Skeletal muscle satellite cell (primary cell): ENCODE data around the gene ADNP.
A peak's percentile ranks its signal among the peaks of the same experiment; 100 is the strongest.

Experiments
- H3K27me3 ChIP-seq: 2 replicates; pipeline ENCODE4 v1.7.0; 2013; ENCODE audit warnings: low read length; ENCODE audit not compliant: control insufficient read depth, insufficient read depth
- H3K36me3 ChIP-seq: 2 replicates; pipeline ENCODE4 v1.7.0; 2013; ENCODE audit warnings: mild to moderate bottlenecking, control low read depth, low read length; ENCODE audit not compliant: insufficient read depth
- H3K4me1 ChIP-seq: 2 replicates; pipeline ENCODE4 v1.7.0; 2013; ENCODE audit warnings: low read length; ENCODE audit not compliant: control insufficient read depth, insufficient read depth
- H3K4me2 ChIP-seq: 2 replicates; pipeline ENCODE4 v1.7.0; 2013; ENCODE audit warnings: mild to moderate bottlenecking, low read length
- H3K4me3 ChIP-seq: 2 replicates; pipeline ENCODE4 v1.7.0; 2013; ENCODE audit warnings: low read length
- H3K9ac ChIP-seq: 2 replicates; pipeline ENCODE4 v1.7.0; 2013; ENCODE audit warnings: mild to moderate bottlenecking, low read depth, low read length, moderate library complexity
- H3K9me3 ChIP-seq: replicated peaks from 2 replicates; pipeline ENCODE4 v1.7.0; 2013; ENCODE audit warnings: mild to moderate bottlenecking, control low read depth, low read length

Gene ADNP

DNA sequence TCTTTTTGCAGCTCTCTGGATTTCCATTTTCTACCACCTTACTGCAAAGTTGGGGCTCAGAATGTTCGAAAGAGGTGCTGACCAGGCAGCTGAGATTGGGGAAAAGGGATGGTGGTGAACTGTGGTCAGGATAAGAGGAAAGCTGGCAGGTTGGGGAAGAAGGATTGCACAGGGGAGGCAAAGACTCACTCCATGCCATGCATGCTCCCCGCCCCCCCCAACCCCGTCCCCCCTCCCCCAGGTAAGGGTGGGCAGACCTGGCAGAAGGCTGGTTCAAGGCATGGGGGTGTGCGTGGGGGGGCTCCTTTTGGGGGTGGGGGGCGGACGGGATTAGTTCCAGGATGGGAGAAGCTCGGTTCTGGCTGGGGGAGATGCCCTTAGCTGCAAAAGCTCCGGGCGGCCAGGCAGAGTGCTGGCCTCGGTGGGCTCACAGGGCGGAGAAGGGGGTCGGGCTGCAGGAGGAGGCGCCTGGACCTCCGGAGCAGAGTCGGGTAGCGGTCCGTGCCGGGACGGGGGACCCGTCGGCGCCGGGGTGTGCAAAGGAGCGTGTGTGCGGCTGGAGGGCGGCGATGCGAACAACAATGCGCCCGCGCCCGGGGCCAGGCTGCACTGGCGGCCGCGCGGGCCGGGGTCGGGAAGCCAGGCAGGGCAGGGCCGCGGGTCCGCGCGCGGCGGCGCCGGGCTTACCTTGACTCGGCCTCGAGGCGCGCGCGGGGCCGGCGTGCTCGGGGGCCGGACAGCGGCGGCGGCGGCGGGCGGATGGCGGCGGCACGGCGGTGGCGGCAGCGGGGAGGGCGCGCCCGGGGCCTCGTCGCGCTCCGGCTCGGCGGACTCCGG is 880 bp downstream of the ADNP start:
- Histone ChIP-seq H3K9ac (peak overlapping the region; percentile 91), H3K4me3 (peak overlapping the region; percentile 71), H3K9me3 (no peaks in the 10 kb centered on the region), H3K4me1 (peaks cover 25% of the 10 kb centered on the region), H3K36me3 (peaks cover 41% of the 10 kb centered on the region), H3K4me2 (peak overlapping the region; percentile 97), H3K27me3 (no peaks in the 10 kb centered on the region)

DNA sequence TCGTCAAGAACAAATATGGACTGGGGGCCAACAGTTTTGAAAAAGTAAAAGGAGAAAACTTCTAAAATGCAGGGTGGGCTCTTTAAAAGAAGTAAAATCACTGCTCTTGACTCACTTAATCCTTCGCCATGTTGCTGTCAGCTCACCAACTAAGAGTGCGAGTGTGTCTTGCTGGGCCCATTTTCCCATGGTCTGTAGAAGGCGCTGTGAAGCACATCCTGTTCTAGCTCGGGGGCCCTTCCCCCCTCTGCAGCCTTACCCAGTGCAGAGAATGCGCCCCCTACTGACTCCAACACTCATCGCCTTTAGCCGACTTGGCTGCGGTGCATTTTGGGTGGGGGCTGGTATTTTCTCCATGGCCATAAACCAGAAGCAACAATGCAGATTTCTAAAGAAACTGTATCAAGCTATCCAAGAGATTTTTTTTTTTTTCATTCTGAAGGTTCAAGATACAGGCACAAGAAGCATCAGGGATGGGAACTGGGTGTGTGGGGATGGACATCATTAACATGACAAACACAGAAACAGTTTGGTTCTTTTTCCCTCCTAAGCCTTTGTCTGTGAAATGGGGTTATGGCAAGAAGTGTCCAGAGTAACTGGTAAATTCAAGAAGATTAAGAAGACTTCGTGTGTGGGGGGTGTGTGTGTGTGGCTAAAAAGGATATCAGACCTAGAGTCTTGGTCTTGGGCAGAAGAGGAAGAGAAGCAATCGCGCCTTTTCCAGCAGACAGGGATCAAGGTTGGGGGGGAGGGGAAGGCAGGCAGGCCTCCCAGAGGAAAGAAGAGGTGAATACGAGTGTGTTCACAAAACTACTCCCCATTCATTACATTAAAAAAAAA is 1.7 kb downstream of the ADNP start:
- H3K4me3 ChIP-seq: peak overlapping the region; percentile 71
- H3K36me3 ChIP-seq: peaks cover 39% of the 10 kb centered on the region
- H3K27me3 ChIP-seq: no peaks in the 10 kb centered on the region
- H3K4me1 ChIP-seq: peaks cover 29% of the 10 kb centered on the region
- peak overlapping the region; percentile 97 for H3K4me2 ChIP-seq
- peak overlapping the region; percentile 80 for H3K9ac ChIP-seq
- no peaks in the 10 kb centered on the region for H3K9me3 ChIP-seq

DNA sequence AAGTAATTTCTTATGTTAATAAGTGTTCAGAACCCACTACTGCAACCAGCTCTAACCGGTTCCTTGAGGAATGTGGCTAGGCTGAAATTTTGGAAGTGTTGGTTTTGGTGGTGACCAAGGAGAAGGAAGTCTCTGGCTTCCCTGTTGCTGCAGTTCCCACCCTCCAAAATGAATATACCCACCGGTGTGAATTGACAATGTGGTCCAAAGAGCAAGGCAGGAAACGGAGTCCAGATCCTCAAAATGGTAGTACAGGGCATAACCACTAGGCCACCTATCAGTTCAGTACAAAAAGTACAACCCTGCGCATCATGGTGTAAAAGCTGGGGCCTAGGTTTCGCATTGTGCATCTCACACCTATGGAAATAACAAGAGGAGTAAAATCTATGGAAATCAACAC is 2.8 kb downstream of the ADNP start:
- peaks cover 29% of the 10 kb centered on the region for H3K36me3 ChIP-seq
- peak overlapping the region; percentile 97 for H3K4me2 ChIP-seq
- H3K4me3 ChIP-seq: peak overlapping the region; percentile 71
- H3K4me1 ChIP-seq: peaks cover 29% of the 10 kb centered on the region
- no peaks in the 10 kb centered on the region for H3K27me3 ChIP-seq
- no peak overlapping the region for H3K9ac ChIP-seq
- no peaks in the 10 kb centered on the region for H3K9me3 ChIP-seq

DNA sequence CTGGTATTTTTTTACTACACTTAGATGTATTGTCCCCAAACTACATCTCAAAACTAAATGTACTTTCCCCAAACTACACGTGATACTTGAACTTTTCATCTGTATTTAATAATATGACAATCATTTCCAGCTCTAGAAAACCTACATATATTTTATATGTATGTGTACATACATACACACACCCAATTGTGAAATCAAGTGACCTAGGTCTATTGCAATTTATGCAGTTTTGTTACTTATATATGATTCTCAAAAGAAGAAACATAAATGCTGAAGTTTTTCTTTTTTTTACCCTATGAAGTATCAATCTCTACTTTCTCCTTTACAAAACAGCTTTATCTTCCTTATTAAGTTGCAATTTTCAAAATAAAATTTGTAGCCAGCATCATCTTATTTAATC is 4.7 kb downstream of the ADNP start:
- Histone ChIP-seq H3K4me2 (no peak overlapping the region), H3K4me1 (peaks cover 22% of the 10 kb centered on the region), H3K9me3 (no peaks in the 10 kb centered on the region), H3K4me3 (no peak overlapping the region), H3K27me3 (no peaks in the 10 kb centered on the region), H3K9ac (no peak overlapping the region), H3K36me3 (peaks cover 36% of the 10 kb centered on the region)

DNA sequence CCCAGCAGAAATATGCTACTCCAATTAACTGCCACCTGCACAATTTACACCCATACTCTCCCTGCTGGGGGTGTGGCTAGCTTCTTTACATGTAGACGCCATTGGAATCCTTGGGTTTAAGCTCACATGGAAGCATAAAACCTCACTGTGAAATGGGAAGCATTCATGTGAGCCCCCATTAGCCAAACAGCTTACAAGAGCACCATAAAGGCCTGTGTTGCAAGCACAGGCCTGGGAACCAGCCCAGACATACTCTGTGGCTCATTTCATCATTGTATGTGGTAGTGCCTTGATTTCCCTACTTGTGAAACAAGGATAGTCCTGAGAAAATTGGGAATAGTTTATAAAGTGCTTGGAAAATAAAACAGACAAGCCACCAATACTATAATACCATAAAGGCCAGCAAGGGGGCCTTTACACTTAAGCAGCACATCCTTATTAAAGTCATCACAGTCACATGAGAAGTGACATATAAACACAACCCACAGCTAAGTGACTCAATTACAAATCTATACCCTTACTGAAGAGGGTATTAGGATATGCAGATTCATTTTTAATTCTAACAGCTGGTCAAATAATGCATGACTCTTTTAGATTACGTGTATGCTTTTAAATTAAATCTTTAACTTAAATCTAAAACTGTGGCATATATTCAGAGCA is 6.8 kb downstream of the ADNP start:
- Histone ChIP-seq H3K9ac (no peak overlapping the region), H3K27me3 (no peaks in the 10 kb centered on the region), H3K9me3 (no peaks in the 10 kb centered on the region), H3K4me3 (no peak overlapping the region), H3K36me3 (peaks cover 36% of the 10 kb centered on the region), H3K4me2 (no peak overlapping the region), H3K4me1 (peaks cover 34% of the 10 kb centered on the region)

DNA sequence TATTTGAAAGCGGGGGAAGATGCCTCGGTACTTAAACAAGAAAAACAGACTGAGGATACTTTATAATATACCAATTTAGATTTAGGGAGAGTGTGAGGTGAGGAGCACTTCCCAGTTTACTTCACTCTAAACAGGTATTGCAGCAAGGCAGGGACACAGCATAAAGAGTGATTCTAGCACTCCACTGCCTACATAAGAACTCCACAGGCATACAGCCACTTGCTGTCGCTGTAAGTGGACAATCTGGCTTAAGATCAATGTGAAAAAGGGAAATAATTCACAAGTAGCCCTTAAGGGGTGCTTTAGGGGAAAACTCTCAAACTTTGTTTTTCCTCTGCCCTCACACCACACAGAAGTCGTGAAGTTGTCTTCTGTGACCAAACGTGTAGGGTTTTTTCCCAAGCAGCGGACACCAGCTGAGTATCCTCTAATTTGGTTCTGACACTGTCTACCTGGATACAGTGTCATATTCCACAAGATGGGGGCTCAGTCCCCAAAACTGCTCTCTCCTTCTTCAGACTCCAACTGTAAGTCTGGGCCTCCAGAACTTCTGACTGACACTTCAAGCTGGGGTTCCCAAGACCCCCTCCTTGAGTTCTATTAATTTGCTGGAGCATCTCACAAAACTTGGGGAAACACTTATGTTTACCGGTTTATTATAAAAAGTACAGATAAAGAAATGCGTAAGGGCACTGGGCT is 9.3 kb downstream of the ADNP start:
- no peaks in the 10 kb centered on the region for H3K27me3 ChIP-seq
- no peaks in the 10 kb centered on the region for H3K9me3 ChIP-seq
- H3K4me3 ChIP-seq: no peak overlapping the region
- peaks cover 19% of the 10 kb centered on the region for H3K36me3 ChIP-seq
- H3K9ac ChIP-seq: no peak overlapping the region
- peaks cover 41% of the 10 kb centered on the region for H3K4me1 ChIP-seq
- no peak overlapping the region for H3K4me2 ChIP-seq

DNA sequence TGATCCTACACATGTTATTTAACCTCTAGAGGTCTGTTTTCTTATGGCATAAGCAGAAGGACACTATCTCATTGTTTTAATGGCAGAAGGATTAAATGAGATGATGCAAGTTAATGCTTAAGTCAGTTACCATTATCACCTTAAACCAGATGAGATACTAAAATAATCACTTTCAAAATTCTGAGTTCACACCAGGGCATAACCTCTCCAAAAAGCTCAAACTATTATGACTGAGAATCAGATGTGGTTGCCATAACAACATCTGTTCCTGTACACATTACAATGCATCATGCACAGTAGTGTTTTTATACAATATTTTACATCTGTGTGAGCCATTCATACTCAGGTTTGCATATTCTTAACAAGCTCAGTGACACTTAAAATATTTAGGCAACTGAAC is 10.2 kb downstream of the ADNP start:
- Histone ChIP-seq H3K36me3 (peaks cover 19% of the 10 kb centered on the region), H3K4me1 (peaks cover 51% of the 10 kb centered on the region), H3K4me3 (no peak overlapping the region), H3K27me3 (no peaks in the 10 kb centered on the region), H3K9ac (no peak overlapping the region), H3K9me3 (no peaks in the 10 kb centered on the region), H3K4me2 (no peak overlapping the region)

DNA sequence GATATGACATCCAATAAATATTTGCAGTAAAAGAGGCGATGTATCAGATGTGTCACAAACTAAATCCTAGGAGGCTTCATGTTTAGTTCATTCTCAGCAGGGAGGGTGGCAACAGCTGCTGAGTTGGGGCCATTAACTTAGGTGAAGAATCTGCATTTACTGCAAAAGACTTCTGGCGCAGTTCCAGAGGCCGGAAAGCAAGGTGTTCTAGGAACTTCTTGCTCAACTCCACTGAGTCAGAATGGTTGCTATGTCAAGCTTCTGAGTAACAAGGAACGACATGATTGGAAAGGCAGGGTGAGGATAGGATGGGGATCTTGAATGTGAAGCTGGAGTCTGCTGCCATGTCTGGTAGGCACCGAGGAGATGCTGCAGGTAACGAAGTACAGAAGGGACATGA is 11.7 kb downstream of the ADNP start:
- H3K4me2 ChIP-seq: no peak overlapping the region
- H3K4me3 ChIP-seq: no peak overlapping the region
- H3K9me3 ChIP-seq: no peaks in the 10 kb centered on the region
- no peaks in the 10 kb centered on the region for H3K27me3 ChIP-seq
- H3K9ac ChIP-seq: no peak overlapping the region
- H3K36me3 ChIP-seq: peaks cover 10% of the 10 kb centered on the region
- H3K4me1 ChIP-seq: peaks cover 62% of the 10 kb centered on the region

DNA sequence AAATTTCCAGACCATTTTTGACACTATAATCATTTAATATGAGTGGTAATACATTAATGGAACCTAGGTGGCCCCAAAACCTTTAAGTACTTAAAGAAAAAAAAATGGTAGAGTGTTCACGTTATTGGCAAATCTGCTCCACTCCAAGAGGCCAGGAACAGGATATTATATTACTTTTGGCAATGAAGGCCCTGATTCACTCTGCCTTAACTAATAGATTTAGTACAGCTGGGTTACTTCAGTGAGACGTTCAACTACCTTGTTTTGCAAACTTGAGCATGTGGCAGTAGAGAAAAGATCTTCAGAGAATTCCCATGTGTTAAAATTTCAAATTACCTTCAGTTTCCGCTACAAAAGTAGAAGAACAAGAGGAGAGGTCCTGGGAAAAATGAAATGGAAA is 12.8 kb downstream of the ADNP start:
- no peaks in the 10 kb centered on the region for H3K27me3 ChIP-seq
- H3K4me1 ChIP-seq: peaks cover 73% of the 10 kb centered on the region
- H3K36me3 ChIP-seq: peaks cover 10% of the 10 kb centered on the region
- H3K9ac ChIP-seq: no peak overlapping the region
- peak overlapping the region; percentile 39 for H3K4me2 ChIP-seq
- no peaks in the 10 kb centered on the region for H3K9me3 ChIP-seq
- no peak overlapping the region for H3K4me3 ChIP-seq

DNA sequence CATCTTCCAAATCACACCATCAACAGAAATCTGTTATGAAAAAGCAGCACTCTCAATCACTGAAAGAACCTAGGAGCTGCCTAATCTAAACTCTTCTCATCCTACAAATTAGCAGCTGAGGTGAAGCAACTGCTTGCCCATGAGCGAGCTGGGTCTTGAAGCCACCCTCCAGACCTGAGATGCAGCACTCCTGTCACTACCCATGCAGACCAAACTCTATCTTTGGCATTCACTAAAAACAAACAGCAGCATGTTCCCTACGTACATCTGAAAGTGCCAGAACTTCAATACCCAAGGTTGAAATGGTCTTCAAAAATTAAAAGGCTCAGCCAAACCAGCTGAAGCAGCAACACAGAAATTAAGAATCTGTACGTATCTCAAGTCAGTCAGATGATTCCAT is 14.3 kb downstream of the ADNP start:
- Histone ChIP-seq H3K9ac (no peak overlapping the region), H3K27me3 (no peaks in the 10 kb centered on the region), H3K4me3 (no peak overlapping the region), H3K4me1 (peaks cover 84% of the 10 kb centered on the region), H3K9me3 (no peaks in the 10 kb centered on the region), H3K4me2 (peak overlapping the region; percentile 19), H3K36me3 (peaks cover 6% of the 10 kb centered on the region)

DNA sequence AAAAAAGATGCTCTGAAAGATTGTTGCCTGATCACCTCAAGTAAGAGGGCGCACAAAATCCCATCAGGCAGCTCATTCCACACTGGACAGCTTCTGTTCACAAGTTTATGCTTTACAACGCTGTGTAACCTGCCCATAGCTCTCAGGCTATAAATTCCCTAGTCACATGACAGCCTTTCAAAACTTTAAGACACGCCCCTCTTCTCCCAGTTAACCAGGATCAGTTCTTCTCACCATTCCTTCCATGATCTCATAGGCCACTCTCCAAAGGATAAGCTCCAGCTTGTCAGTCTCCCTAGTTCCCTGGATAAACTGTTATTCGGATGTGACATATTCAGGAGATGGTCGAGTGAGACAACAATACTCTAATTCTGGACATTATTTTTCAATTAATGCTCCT is 15.0 kb downstream of the ADNP start:
- Histone ChIP-seq H3K9me3 (no peaks in the 10 kb centered on the region), H3K4me3 (no peak overlapping the region), H3K27me3 (no peaks in the 10 kb centered on the region), H3K4me2 (peak overlapping the region; percentile 53), H3K4me1 (peaks cover 91% of the 10 kb centered on the region), H3K9ac (no peak overlapping the region), H3K36me3 (peaks cover 4% of the 10 kb centered on the region)
